AG04449 (cell line): ENCODE data around the gene KCTD4.

ENCODE experiments used
- CTCF ChIA-PET: fragments of 350-600 bp; formaldehyde crosslinking; extraction: SDS; loops from one replicate; lab custom pipeline; 2021; ENCODE audit warnings: antibody characterized with exemption; lab: Yijun Ruan, JAX
- POLR2A ChIA-PET: fragments of 400-600, 350-600 bp; formaldehyde crosslinking; extraction: SDS; loops from one replicate; lab custom pipeline; 2020; ENCODE audit warnings: antibody characterized with exemption, inconsistent platforms; lab: Yijun Ruan, JAX
- DNase-seq: peaks from one replicate; pipeline ENCODE4 v3.0.0-alpha.2; 2010; ENCODE audit warnings: low read depth, low spot score
- H3K4me3 ChIP-seq: 2 replicates; pipeline ENCODE4 v1.5.1; 2011; ENCODE audit warnings: low read depth, mild to moderate bottlenecking, control low read depth, low read length
- TF ChIP-seq, protein P1 (sequence below): IDR thresholded peaks from one replicate; pipeline ENCODE4 v1.5.1; 2011; ENCODE audit warnings: mild to moderate bottlenecking, moderate library complexity, low read length, control low read depth, inconsistent platforms; ENCODE audit not compliant: insufficient read depth; ENCODE audit errors: missing control alignments

KCTD4 gene

GRCh38 chr13:45185286-45185685 is 15.6 kb downstream of the KCTD4 start:
- TF ChIP-seq, protein P1, sequence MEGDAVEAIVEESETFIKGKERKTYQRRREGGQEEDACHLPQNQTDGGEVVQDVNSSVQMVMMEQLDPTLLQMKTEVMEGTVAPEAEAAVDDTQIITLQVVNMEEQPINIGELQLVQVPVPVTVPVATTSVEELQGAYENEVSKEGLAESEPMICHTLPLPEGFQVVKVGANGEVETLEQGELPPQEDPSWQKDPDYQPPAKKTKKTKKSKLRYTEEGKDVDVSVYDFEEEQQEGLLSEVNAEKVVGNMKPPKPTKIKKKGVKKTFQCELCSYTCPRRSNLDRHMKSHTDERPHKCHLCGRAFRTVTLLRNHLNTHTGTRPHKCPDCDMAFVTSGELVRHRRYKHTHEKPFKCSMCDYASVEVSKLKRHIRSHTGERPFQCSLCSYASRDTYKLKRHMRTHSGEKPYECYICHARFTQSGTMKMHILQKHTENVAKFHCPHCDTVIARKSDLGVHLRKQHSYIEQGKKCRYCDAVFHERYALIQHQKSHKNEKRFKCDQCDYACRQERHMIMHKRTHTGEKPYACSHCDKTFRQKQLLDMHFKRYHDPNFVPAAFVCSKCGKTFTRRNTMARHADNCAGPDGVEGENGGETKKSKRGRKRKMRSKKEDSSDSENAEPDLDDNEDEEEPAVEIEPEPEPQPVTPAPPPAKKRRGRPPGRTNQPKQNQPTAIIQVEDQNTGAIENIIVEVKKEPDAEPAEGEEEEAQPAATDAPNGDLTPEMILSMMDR: no peak
- DNase-seq: no peak
- no peak overlapping the region for H3K4me3 ChIP-seq
- CTCF ChIA-PET: interaction anchor here (0.8 to 1.3 kb wide), 3 partner anchors 8 to 140 kb away, joined by 3 to 4 read pairs (median 3); no protein-coding TSS in a partner anchor
- POLR2A ChIA-PET: no interaction called here

- no peak overlapping the region for H3K4me3 ChIP-seq
- ChIA-PET POLR2A (no interaction called here), CTCF (interaction anchor here (0.8 to 1.3 kb wide), 3 partner anchors 9 to 139 kb away, joined by 3 to 4 read pairs (median 3); no protein-coding TSS in a partner anchor)
- TF ChIP-seq, protein P1: no peak
- no peak for DNase-seq
Measured at GRCh38 chr13:45184693-45185092, 16.2 kb downstream of the KCTD4 start.

DNA sequence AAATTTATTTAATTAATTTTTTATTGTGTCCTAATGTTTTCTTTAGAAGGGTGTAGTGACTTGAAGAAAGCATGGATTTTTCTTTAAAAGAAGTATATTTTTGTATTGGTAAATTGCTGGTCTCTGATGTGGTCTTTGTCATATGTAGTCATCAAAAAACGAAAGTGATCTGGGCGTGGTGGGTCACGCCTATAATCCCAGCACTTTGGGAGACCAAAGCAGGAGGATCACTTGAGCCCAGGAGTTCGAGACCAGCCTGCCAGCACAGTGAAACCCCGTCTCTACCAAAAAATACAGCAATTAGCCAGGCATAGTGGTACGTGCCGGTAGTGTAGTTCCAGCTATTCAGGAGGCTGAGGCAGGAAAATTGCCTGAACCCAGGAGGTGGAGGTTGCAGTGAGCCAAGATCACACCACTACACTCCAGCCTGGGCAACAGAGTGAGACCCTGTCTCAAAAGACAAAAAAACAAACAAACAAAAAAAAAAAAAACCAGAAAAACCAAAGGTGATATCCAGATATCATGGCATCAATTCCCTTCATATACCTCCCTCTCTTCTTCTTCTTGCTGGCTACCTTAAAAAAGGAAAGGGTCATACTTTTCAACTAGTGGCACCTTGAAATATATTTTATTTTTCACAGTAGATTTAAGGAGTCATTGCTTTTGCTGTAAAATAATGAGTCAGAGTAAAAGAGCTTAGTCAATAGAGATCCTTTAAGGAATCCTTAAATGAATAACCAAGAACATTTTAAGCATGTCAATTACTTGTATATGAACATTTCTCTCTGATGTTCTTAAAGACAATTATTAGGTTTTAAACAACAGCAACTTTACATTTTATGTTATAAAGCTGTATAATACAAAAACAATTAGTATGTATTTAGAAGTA is 19.9 kb downstream of the KCTD4 start:
- TF ChIP-seq, protein P1: no peak
- no peak overlapping the region for H3K4me3 ChIP-seq
- DNase-seq: no peak
- ChIA-PET POLR2A (interaction anchor here (1.0 to 1.1 kb wide), 2 partner anchors 26 to 125 kb away, joined by 3 read pairs; no protein-coding TSS in a partner anchor), CTCF (interaction anchor here (0.6 to 1.7 kb wide), 4 partner anchors 12 to 100 kb away, joined by 3 to 9 read pairs (median 4); no protein-coding TSS in a partner anchor)

GRCh38 chr13:45180303-45180702 is 20.5 kb downstream of the KCTD4 start:
- POLR2A ChIA-PET: no interaction called here
- CTCF ChIA-PET: interaction anchor here (0.6 kb wide), 1 partner anchor 80 kb away, joined by 3 read pairs; no protein-coding TSS in a partner anchor
- DNase-seq: no peak
- TF ChIP-seq, protein P1: no peak
- H3K4me3 ChIP-seq: no peak overlapping the region

DNA sequence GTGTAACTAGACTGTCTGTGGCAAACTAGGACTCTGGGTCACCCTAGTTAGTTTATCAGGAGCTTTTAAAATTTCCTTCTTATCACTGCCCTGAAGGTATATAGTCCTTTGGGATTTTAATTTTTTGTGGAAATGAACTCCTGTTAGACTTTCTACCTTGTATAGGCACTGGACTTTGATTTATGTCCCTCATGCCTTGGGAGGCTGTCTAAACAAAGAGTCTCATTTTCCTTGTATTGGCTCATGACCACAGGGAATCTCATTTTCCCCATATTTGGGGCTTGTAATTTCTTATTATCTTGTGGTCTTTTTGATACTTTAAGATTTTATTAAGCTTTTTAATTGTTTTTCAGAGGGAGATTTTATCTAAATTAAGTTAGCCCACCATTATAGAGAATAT is 21.4 kb downstream of the KCTD4 start:
- ChIA-PET CTCF (interaction anchor here (0.8 kb wide), 1 partner anchor 18 kb away, joined by 4 read pairs; no protein-coding TSS in a partner anchor), POLR2A (interaction anchor here (0.9 kb wide), 1 partner anchor 27 kb away, joined by 4 read pairs; no protein-coding TSS in a partner anchor)
- H3K4me3 ChIP-seq: no peak overlapping the region
- TF ChIP-seq, protein P1: no peak
- DNase-seq: no peak
